HG03095 (cell line): ENCODE results near the gene PCSK6.

Experiments used
- ATAC-seq: cut with Tn5 transposase; IDR thresholded peaks from one replicate; pipeline ENCODE4 v1.9.1; 2021; ENCODE audit warnings: moderate library complexity; ENCODE audit not compliant: unreplicated experiment

The PCSK6 gene

DNA sequence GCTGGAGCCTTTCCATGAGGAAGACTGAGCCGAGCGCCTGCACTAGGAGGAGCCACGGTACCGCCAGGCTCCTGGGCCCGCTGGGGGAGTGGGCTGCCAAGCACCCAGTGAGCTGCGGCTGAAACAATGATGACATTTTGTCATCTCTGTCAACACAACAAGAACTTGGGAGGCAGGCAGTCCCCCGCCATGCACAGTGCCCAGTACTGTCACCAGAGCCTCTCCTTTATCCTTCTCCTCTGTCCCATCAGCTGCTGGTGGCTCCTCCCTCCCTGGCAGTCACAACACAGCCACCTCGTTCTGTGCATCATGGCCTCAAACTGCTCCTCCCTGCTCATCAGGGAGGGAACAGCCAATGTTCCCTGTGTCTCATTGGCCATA is 34.0 kb upstream of the PCSK6 start:
- ATAC-seq: no peak

DNA sequence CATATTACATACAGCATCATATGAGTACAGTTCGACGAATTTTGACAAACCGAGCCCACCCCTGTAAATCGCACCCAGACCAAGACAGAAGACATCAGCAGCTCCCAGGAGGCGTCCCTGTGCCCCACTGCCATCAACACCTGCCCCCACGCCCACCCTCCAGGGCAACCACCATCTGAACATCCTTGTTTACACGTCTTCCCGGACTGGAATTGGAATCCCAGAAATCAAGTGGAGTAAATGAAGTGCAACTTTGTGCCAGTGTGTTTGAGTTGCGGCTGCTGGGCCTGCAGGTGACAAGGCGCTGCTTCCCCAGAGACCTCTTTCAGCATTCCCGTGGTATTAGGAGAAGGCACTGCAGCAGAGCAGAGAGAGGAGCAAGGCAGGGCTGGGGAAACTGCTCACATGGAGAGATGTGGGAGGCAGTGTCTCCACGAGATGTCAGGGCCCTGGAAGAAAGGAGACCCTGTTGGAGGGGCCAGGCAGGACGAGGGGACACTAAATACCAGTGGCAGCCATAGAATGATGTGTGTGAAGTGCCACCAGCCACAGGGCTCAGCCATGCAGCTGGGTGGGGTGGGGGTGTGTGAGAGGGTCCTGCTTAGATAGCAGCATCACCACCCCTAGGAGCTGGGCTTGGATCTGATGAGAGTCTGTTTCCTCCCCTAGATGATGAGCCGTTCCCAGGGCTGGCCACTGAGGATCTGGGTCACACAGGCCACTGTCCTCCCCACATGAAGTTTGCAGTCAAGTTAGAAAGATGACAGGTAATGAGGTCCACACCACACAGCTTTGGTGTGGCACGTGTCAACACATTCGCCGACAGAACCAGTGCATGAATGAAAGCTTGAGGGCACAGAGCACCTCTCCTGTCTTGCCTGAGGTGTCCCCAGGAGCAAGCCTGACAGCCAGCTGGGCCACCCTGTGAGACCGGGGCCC is 33.4 kb upstream of the PCSK6 start:
- ATAC-seq: no peak

DNA sequence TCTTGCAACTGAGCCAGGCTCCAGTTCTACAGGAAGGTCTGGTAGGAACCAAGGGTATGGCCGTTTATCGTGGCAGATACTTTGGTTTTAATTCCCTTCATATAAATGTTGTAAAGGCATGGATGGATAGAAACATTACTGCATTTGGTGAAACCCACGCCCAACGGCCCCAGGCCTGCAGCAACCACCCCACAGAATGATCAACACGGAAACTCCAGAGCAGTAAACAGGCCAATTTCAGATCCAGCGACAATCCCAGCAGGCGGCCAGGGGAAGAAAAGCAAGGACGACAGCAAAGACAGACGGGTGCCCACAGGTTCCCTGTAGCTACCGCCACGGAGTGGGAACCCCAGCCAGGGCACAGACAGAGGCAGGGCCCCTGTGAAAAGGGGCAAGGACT is 32.6 kb upstream of the PCSK6 start:
- no peak for ATAC-seq

DNA sequence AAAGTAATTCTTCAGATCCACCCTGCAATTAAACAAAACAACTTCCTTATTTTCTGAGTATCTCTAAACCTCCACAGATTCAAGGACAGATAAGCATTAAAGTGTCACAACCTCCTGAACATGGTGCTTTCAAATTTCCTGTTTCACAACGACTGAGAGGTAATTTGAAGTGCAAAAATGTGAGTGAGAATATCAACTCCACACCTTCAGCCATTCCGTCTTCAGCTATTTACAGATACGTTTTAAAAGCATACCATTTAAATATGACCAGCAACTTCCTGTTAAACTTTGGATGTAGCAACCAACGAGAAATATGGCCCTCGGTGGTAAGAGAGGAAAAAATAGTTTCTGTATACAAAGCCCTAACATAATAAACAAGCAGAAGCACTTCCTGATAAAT is 32.1 kb upstream of the PCSK6 start:
- no peak for ATAC-seq

DNA sequence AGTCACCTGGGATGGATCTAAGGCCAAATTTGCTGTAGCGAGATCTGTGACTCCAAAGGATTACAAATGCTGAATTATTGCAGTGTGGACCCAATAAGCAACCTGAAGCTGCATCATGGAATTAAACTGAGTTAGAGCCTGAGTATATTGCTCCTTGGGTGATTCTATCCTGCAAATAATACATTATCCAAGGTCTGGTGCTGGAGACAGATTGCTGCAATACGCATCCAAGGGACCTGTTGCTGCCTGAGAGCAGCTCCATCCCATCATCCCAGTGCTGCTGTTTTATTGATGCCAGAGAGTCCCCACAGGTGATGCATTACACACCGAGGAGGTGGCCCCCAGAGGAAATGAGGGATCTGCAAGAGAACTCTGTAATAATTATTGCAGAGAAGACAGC is 31.6 kb upstream of the PCSK6 start:
- no peak for ATAC-seq

DNA sequence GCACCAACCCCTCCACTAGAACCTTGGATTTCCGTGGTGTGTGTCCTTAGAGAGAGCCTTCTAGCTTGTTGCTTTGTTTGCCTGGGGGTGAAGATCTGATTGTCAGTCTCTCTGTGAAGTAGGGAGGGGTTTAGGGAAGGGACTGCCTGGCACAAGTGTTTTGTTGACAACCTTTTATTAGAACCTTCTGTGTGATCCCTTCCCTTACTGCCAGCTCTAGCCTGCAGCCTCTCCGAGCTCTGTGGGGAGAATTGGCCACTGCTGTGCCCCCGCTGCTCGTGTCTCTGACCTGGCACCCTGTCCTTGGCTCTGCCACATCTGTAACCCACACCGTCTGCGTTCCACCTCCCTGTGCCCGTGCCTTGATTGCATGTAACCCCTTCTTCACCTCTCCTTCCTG is 30.9 kb upstream of the PCSK6 start:
- ATAC-seq: no peak

DNA sequence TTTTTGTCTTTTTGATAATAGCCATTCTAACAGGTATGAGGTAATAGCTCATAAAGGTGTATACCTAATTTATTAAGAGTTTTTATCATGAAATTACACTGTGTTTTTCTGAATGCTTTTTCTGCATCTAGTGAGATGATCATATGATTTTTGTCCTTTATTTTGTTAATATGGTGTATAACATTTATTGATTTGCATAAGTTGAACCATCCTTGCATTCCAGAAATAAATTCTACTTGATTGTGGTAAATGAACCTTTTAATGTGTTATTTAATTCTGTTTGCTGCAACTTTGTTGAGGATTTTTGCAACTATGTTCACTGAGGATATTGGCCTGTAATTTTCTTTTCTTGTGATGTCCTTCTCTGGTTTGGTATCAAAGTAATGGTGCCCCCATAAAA is 28.0 kb upstream of the PCSK6 start:
- ATAC-seq: no peak

DNA sequence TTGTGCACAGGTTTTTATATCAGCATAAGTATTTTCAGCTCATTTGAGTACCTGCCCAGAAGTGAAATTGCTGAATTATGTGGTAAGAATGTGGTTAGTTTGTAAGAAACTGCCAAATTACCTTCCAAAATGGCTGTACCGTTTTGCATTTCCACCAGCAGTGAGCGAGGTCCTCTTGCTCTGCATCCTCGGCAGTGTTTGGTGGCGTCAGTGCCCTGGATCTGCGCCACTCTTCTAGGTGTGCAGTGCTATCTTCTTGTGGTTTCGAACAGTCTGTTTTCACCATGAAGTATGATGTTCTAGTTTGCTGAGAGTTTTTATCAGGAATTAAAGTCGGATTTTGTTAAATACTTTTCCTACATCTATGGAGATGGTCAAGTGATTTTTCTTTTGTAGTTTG is 24.8 kb upstream of the PCSK6 start:
- ATAC-seq: no peak

DNA sequence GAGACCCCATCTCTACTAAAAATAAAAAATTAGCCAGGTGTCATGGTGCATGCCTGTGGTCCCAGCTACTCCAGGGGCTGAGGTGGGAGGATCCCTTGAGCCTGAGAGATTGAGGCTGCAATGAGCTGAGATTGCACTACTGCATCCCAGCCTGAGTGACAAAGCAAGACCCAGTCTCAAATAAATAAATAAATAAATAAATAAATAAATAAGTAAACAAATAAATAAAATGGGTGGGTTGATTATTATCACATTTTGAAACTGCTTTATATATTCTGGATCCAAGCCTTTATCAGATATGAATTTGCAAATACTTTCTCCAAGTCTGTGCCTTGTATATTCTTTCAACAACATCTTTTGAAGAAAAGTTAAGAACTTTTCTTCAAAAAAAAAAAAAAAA is 22.2 kb upstream of the PCSK6 start:
- ATAC-seq: no peak

DNA sequence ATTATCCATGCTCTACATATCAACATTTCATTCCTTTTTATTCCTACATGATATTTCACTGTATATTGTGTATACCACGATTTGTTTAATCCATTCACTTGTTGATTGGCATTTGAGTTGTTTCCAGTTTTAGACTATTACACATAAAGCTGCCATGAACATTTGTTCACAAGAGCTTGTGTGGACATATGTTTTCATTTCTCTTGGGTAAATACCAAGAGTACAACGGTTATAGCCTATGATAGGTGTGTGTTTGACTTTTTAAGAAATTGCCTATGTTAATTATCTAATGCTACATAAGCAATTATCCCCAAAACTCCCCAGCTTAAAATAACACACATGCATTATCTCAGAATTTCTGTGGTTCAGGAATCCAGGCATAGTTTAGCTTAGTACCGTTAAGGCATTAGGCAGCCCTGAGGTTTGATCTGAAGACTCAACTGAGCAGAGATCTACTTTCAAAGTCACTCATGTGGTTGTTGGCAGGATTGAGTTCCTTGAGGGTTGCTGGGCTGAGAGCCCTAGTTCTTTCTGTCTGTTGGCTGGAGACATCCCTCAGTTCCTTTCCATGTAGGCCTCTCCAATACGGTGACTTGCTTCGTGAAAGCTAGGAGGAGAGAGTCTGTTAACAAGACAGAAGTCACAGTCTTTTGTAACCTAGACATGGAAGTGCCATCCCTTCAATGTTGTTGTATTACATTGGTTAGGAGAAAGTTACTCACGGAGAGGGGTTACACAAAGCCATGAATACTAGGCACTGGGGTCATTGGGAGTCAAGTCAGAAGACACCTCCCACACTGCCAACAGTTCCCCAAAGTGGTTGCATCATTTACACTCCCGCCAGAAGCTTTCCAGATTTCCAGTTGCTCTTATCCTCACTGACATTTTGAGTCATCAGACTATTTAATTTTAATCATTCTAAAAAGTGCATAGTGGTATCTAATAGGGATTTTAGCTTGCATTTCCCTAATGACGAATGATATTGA is 21.0 kb upstream of the PCSK6 start:
- ATAC-seq: no peak

DNA sequence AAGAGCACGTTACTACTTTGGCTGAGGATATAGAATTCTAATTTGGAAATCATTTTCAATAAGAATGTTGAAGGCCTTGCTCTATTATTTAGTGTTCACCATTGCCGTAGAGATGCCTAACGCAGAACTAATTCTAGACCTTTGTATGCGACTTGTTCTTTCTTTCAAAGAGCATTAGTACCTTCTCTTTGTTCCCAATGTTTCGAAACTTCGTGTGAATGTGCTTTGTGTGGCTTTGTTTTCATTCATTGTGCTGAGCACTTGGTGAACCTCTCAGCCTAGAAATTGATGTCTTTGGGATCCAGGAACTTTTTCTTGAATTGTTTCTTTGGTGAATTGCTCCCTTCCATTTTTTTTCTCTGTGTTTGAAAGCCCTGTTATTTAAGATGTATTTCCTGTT is 19.8 kb upstream of the PCSK6 start:
- ATAC-seq: no peak

DNA sequence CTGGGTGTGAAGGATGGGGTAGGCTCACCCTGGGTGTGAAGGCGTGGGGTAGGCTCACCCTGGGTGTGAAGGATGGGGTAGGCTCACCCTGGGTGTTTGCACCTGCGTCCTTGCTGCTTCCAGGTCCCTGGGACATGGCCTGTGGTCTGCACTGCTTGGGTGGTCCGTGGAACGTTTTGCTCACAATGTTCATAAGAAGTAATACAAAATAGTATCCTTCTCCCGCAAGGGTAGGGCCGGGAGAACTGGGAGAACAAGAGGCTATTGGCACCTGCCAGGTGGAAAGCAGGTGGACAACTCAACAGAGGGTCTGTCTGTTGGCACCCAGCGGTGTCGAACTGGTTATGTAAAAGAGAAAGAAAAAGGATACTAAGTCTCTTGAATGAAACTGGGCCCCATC is 17.0 kb upstream of the PCSK6 start:
- no peak for ATAC-seq

DNA sequence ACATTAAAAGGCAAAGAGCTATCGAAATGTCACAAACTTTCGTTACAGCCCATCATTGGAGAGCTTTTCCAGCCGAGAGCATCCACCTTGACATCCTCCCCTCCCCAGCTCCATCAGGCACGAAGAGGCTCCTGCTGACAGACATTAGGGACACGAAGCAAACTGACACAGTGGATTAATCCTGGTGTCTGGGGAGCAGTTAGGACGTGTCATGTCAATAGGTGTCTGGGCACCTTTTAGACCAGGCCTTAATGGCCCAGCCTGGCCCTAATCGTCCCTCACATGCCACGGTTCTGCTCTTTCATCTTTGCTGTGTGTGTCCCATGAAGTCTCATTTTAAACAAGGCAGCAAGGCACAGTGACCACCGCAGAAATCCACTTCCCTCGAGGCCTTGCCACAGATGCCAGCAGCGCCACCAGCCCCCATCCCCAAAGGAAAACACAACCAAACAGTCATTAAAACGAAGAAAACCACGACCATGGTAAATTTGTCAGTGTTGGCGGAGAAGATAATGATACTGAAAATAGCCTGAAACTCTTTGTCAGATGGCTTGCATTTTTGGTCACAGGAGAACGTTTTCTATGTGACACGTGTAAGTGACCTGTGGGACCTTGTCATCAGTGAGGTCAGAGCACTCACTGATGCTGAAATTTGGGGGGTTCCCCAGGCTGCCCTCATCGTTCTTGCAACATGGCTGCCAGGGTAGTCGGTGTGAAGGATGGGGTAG is 16.3 kb upstream of the PCSK6 start:
- ATAC-seq: no peak

DNA sequence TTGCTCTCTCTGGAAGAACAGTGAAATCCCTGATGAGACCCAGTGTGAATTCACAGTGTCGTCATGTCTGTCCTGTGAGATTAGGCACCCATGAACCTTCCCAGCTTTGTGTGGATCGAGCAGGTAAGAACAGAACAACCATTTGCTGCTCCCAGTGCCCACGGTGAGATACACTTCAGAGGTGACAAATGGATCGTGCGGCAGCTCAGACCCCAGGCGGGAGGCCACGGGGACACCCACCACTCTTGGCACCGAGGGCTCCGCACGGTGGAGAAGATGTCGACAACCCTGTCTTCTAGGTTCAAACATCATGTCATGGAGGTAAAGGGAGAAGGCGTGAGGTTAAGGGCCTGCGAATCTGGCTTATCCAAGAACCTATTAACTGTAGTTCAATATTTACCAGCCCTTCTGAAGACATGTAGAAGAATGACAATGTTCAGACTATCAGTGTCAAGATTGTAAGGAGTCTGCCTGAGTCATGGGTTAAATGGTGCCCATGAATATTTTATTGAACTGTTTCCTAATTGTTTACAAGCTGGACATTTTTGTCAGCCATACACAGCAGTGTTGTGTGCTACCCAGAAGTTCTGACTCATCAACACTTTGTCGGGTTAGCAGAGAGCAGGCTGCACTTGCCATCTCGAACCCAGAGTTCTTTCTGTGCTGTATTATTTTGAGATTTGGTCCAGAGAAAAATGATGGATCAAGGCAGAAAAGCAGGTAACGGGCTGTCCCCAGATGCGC is 15.5 kb upstream of the PCSK6 start:
- ATAC-seq: no peak

DNA sequence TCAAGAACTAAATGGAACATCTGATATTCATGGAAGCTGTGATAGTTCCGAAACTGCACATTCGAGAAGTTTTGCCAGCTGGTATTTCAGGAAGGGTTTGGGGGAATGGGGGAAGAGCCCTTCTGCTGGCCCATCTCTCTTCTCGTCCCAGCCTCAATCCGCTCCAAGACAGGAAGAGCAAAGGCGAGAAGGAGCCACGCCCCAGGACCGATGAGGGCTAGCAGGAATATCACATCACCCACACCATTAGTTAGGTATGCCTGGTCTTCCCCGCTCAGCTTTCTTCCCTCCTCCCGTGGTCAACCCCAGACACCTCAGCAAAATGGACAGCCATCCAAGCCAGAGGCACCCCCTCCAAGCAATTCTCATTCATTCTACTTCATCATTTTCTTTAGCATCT is 14.9 kb upstream of the PCSK6 start:
- no peak for ATAC-seq

DNA sequence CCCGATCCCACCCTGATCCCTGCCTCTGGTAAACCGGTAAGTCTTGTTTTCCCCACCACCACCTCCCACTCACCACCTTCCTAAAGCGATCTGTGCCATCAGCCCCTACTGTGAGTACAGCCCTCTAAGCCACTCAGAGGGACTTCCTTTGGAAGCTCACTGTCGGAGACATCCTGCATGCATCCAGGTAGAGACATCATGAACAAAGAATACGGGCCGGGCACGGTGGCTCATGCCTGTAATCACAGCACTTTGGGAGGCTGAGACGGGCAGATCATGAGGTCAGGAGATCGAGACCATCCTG is 13.7 kb upstream of the PCSK6 start:
- ATAC-seq: no peak

DNA sequence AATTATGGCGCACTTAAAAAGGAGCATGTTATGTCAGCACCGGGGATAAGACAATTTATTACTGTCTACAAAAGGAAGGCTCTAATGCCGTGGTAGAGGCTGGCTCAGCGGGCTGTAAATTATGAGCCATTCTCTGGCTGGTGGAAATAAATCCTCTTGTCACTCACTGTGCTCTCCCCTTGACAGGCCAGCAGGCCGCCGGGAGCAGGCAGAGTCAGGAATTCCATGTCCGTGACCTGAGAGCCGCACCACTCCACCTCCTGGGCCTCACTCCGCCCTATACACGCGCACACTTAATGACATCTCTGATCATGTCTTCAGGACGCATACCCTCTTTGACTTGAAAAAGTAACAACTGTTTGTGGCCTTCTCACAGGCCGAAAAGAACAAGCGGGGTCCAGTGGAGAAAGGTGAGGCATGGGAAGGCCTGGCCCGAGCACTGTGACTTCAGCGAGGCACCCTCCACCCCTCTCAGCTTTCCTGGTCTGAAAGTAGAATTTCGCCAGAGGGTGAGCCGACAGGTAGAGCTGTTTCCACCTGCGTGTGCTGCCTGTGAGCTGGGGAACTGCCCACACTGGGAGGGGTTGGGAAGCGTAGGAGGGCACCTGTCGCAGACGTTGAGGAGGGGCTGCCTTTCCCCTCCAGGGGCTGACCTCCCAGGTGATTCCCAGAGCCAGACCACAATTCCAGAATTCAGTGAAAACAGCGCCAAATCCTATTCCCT is 13.2 kb upstream of the PCSK6 start:
- no peak for ATAC-seq

DNA sequence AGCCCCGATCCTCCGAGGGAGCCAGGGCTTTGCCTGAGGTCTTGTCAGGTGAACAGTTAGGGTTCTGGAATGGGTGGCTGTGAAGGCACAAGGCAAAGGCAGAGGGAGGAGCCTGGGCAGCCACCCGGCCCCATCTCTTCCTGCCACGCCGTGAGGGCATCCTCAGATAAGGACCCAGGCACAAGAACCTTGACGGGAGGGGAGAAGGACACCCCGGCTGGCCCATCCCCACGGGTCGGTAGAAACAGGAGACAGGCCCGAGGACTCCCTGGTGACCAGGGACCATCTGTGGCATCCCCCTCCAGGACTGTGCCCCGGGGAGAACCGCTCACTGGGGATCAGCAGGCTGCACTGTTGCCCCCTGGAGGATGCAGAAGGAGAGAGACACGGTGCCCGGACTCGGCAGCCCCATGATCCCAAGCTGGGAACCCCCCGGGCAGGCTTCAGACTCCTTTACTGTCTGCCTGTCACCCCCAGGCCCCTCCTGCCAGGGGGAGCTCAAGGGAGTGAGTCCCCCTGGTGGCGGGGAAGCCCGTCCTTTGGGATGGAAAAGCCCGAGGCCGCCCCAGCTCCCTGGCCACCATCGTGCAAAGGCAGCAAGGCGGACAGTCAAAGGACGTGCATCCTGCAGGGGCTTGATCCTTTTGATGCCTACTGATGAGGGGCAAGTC is 12.3 kb upstream of the PCSK6 start:
- peak; percentile 49 for ATAC-seq

DNA sequence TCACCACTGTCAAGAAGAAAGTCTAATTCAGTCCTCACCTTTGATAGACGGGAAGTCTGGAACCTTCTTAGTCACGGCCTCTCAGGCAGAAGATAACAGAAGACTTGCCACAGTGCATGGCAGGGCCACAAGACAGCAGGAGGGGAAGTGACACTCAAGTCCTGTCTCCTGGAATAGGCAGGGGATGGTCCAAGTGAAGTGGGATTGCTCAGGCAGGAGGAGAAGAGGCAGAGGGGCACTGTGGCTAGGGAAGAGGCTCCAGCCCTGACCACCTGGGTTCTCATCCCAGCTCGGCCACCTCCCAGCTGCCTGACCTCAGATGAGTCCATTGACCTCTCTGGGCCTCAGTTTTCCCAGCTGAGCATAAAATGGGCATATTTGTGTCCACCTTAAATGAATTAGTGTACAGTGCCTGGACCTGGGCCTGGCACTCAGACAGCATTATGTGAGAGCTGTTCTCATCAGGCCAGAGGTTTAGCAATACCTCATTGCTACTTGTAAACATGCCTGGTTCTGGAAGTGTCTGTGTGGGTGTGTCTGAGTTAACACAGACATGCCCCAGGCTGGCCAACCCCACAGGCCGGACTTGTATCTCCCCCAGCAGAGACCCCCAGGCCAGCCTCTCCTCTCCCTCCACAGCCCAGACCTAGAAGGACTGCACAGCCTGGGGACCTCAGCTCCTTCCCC is 11.5 kb upstream of the PCSK6 start:
- ATAC-seq: no peak
